ENCODE data around the gene UBXN7.
"Not testable (repeated sequence)": the region's sequence is repeated elsewhere in the genome, so short reads cannot be mapped to it uniquely, and the experiment has no call there.

DNA sequence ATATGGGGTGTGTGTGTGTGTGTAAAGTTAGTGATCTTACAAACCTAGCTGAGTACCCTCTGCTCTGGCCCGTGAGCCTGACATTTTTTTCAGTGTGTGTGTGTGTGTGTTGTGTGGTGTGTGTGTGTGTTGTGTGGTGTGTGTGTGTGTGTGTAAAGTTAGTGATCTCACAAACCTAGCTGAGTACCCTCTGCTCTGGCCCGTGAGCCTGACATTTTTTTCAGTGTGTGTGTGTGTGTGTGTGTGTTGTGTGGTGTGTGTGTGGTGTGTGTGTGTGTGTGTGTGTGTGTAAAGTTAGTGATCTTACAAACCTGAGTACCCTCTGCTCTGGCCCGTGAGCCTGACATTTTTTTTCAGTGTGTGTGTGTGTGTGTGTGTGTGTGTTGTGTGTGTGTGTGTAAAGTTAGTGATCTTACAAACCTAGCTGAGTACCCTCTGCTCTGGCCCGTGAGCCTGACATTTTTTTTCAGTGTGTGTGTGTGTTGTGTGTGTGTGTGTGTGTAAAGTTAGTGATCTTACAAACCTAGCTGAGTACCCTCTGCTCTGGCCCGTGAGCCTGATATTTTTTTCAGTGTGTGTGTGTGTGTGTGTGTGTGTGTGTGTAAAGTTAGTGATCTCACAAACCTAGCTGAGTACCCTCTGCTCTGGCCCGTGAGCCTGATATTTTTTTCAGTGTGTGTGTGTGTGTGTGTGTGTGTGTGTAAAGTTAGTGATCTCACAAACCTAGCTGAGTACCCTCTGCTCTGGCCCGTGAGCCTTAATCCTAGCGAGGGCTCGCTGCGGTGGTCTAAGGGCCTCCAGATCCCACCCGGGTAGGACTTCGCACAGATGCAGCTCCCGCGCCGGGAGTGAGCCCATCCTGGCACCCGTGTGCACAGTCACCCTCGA lies 115.2 kb downstream of the UBXN7 start:
- TF ChIP-seq ARNTL (CRISPR knock-in tag; IDR thresholded peaks at IDR 0.05; ENCODE audit: borderline replicate concordance, low read depth); ZNF565 (CRISPR knock-in tag; conservative IDR thresholded peaks at IDR 0.05; ENCODE audit: low read depth); ZC3H10 (CRISPR knock-in tag; IDR thresholded peaks at IDR 0.05); GLIS3 (CRISPR knock-in tag; IDR thresholded peaks at IDR 0.05); ISL1 (CRISPR knock-in tag; IDR thresholded peaks at IDR 0.05); PPARA (CRISPR knock-in tag; IDR thresholded peaks at IDR 0.05; ENCODE audit: borderline replicate concordance); ZFP30 (CRISPR knock-in tag; IDR thresholded peaks at IDR 0.05); TOX (CRISPR knock-in tag; IDR thresholded peaks at IDR 0.05; ENCODE audit: borderline replicate concordance); ESRRG (CRISPR knock-in tag; IDR thresholded peaks at IDR 0.05): not testable (repeated sequence)
- TF ChIP-seq, protein P1, sequence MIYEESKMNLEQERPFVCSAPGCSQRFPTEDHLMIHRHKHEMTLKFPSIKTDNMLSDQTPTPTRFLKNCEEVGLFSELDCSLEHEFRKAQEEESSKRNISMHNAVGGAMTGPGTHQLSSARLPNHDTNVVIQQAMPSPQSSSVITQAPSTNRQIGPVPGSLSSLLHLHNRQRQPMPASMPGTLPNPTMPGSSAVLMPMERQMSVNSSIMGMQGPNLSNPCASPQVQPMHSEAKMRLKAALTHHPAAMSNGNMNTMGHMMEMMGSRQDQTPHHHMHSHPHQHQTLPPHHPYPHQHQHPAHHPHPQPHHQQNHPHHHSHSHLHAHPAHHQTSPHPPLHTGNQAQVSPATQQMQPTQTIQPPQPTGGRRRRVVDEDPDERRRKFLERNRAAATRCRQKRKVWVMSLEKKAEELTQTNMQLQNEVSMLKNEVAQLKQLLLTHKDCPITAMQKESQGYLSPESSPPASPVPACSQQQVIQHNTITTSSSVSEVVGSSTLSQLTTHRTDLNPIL (CRISPR knock-in tag; IDR thresholded peaks at IDR 0.05; ENCODE audit: low read depth): not testable (repeated sequence)
- TF ChIP-seq, protein P2, sequence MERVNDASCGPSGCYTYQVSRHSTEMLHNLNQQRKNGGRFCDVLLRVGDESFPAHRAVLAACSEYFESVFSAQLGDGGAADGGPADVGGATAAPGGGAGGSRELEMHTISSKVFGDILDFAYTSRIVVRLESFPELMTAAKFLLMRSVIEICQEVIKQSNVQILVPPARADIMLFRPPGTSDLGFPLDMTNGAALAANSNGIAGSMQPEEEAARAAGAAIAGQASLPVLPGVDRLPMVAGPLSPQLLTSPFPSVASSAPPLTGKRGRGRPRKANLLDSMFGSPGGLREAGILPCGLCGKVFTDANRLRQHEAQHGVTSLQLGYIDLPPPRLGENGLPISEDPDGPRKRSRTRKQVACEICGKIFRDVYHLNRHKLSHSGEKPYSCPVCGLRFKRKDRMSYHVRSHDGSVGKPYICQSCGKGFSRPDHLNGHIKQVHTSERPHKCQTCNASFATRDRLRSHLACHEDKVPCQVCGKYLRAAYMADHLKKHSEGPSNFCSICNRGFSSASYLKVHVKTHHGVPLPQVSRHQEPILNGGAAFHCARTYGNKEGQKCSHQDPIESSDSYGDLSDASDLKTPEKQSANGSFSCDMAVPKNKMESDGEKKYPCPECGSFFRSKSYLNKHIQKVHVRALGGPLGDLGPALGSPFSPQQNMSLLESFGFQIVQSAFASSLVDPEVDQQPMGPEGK (CRISPR knock-in tag; IDR thresholded peaks at IDR 0.05; ENCODE audit: borderline replicate concordance): not testable (repeated sequence)

All from SK-N-SH treated with all-trans-retinoic acid at 6 μM for 48 hours (cell line).